Measurements from ENCODE around the gene TBX20. TPM values are rescaled to one million over a fixed set of nuclear protein-coding genes. Genes with fewer than 3 reads are reported as not detected.
"Not testable (repeated sequence)": the region's sequence is repeated elsewhere in the genome, so short reads cannot be mapped to it uniquely, and the experiment has no call there.

TBX20 gene
- total RNA-seq, 1 donor from 2014 or later: not detected

DNA sequence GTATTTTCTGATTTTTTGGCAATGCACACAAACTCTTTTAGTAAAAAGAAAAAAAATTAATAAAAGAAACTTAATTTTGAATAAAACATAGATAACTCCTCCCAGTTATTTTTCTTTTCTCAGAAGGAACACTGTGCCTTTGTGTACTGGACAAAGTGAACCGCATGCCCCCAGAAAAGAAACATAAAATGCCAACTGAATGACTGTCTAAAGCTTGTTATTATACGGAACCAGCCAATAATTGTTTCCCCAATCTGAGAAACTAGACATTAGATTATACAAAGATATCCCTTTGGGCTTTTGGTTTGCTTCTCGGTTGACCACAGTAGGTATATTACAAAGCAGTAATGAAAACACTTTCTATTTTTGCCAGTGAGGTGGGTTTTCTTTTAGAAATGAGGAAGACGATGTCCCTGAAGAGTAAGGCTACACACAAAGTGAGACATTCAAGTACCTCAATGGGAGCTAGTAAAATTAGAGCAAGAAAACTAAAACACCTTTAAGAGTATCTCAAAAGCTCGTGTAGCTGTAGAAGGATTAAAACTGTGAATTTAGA lies 25.3 kb downstream of the TBX20 start:
- DNase-seq (ENCODE audit: extremely low read depth, low read depth, low spot score): not testable (repeated sequence)

- DNase-seq (ENCODE audit: extremely low read depth, low read depth, low spot score): not testable (repeated sequence)
Measured at GRCh38 chr7:35227438-35227837, 26.5 kb downstream of the TBX20 start.

DNA sequence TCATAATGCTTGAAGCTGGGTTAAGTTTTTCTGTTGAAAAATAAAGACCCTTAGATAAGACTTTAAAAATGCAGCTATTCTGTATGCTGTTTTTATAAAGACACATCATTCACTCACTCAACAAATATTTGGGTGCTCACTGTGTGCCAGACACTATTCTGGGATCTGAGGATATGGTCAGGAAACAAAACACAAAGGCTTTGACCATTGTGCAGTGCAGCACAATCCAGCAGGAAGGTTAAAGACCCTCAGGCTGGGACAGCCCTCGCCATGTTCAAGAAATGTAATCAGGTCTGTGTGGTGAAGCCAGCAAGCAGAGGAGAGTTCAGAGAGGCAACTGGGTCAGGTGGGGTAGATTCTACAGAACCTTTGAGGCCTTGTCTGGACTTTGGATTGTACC lies 31.5 kb downstream of the TBX20 start:
- not testable (repeated sequence) for DNase-seq (ENCODE audit: extremely low read depth, low read depth, low spot score)

- not testable (repeated sequence) for DNase-seq (ENCODE audit: extremely low read depth, low read depth, low spot score)
Measured at GRCh38 chr7:35220176-35220575, 33.7 kb downstream of the TBX20 start.

GRCh38 chr7:35216033-35216432 lies 37.9 kb downstream of the TBX20 start:
- not testable (repeated sequence) for DNase-seq (ENCODE audit: extremely low read depth, low read depth, low spot score)

DNA sequence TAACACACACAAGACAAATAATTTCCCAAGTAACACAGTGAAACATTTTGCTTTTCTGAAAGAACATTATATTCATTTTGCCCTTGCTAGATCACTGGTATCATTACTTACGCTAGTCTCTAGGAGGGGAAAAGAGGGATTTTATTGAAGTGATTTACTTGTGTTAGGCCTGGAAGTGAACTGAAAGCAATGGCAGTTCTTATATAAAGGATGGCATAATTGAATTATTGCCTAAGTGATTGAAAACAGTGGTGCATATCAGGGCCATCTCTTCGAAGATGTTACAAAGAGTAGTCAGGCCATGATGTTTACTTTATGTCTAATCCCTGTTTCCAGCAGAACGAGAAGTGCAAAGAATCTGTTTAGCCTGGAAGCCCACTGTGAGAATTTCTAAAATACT lies 38.8 kb downstream of the TBX20 start:
- not testable (repeated sequence) for DNase-seq (ENCODE audit: extremely low read depth, low read depth, low spot score)

DNA sequence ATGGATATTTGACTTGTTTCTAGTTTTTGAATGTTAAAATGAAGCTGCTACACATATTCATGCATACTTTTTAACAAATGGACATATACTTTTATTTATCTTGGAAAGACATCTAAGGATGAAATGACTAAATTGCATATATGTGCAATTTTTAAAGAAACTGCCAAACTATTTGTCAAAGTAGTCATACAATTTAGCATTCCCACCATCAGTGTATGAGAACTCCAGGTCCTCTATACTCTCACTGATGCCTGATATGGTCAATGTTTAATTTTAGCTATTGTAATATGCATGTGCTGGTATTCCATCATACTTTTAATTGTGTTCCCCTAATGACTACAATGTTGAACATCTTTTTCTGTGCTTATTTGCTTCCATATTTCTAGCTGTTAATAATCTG lies 47.0 kb downstream of the TBX20 start:
- DNase-seq (ENCODE audit: extremely low read depth, low read depth, low spot score): not testable (repeated sequence)

DNA sequence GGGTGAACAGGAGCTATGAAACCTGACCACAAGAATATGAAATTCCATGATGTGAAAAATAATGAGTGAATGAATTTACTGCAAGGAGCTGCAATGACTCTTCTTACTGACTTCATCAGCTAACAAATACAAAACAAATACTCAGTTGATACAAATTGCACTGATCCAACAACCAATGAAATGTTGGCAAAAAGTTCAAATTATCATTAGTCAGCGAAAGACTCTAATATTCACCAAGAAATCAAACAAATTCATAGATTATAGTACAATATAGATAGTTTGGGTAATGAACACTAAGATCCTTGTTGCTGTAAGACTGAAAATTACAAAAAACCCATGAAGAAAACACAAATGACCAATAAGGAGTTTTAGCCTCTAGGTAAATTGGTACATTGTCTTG lies 49.0 kb downstream of the TBX20 start:
- not testable (repeated sequence) for DNase-seq (ENCODE audit: extremely low read depth, low read depth, low spot score)

DNA sequence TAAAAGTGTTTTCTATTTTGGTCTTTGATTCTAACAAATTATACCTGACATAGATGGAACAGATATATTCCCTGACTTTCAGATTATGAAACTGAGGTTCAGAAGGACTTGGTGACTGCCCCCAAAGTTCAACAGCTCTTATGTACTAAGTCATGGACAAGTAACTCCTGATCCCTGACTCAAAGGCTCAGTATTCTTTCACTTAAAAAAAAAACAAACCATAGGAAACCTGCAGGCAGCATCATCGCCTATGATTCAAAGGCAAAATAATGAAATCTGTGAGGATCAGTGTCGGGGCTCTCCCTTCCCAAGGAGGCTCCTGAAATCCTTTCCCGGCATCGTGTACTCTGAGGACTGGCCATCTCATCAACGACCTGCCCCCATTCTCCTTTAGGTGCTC lies 49.9 kb downstream of the TBX20 start:
- DNase-seq (ENCODE audit: extremely low read depth, low read depth, low spot score): not testable (repeated sequence)

- DNase-seq (ENCODE audit: extremely low read depth, low read depth, low spot score): not testable (repeated sequence)
Measured at GRCh38 chr7:35202353-35202752, 51.5 kb downstream of the TBX20 start.

GRCh38 chr7:35200170-35200569 lies 53.7 kb downstream of the TBX20 start:
- DNase-seq (ENCODE audit: extremely low read depth, low read depth, low spot score): not testable (repeated sequence)

- not testable (repeated sequence) for DNase-seq (ENCODE audit: extremely low read depth, low read depth, low spot score)
Measured at GRCh38 chr7:35198370-35199140, 55.3 kb downstream of the TBX20 start.

- not testable (repeated sequence) for DNase-seq (ENCODE audit: extremely low read depth, low read depth, low spot score)
Measured at GRCh38 chr7:35191571-35191970, 62.3 kb downstream of the TBX20 start.

- not testable (repeated sequence) for DNase-seq (ENCODE audit: extremely low read depth, low read depth, low spot score)
Measured at GRCh38 chr7:35190146-35190773, 63.6 kb downstream of the TBX20 start.

DNA sequence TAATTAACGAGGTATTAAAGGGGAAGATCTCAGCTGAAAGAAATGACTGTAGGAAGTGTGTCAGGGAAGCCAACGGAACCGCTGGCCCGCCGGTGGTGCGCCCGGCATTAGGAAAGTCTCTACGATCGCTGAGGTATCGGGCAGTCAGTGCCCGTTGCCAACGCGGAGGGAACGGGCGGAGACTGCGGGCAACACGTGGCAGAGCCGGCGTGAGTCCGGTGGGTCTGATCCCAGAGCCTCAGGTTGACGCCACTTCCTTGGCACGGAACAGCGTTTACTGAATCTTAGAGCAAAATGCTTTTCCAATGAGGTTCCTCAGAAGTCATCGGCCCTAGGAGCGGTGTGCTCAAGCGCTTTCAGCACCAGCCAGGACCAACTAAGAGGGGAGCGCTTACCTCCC lies 67.1 kb downstream of the TBX20 start:
- not testable (repeated sequence) for DNase-seq (ENCODE audit: extremely low read depth, low read depth, low spot score)

DNA sequence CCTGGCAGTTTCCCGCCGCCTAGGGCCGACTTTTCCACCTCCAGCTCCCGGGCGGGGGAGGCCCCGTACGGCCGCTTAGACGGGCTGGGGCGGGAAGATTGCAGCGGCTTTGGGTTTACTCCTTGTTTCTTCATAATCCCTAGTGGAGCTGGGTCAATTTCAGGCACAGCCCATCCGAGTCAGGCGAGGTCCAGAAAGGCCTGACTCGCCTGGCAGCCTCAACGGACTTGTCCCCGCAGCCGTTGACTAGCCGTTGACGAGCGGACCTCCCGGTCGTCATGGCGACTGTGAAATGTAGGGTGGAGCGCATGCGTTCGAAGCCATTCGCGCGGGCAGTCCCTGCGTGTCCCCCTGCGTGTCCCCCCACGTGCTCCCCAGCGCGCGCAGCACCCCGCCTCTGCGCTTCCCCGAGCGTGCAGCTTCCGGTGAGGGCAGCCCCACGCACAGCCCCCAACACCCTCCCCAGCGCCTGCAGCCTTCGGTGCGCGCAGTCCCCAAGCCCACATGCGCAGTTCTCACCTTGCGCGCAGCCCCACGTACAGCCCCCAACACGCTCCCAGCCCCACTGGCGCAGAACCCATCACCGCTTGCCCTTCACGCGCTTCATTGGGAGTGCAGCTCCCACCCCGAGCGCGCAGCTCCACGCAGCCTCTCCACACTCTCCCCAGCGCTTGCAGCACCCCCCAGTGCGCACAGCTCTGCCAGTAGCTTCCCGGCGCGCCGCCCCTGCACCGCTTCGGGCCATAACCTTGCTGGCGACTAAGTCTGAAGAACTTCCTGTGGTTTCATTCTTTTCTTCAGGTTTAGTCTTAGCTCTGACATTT lies 67.8 kb downstream of the TBX20 start:
- no peak for DNase-seq (ENCODE audit: extremely low read depth, low read depth, low spot score)

DNA sequence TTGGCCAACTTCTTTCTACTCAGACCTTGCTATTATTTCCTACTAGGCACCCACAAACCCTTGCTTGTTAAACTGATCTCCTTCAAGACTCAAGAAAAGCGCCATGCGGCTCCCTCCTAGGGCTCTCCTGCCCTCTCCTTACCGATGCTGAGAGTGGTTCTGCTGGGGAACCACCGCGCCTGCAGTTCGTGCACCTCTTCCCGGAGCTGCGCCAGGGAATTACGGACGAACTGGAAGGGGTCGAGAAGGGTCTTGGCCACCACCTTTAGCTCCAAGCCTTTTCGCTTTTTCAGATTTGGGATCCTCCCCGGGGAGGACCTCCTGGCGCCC lies 68.4 kb downstream of the TBX20 start:
- DNase-seq (ENCODE audit: extremely low read depth, low read depth, low spot score): not testable (repeated sequence)

GRCh38 chr7:35184961-35185360 lies 68.9 kb downstream of the TBX20 start:
- not testable (repeated sequence) for DNase-seq (ENCODE audit: extremely low read depth, low read depth, low spot score)

DNA sequence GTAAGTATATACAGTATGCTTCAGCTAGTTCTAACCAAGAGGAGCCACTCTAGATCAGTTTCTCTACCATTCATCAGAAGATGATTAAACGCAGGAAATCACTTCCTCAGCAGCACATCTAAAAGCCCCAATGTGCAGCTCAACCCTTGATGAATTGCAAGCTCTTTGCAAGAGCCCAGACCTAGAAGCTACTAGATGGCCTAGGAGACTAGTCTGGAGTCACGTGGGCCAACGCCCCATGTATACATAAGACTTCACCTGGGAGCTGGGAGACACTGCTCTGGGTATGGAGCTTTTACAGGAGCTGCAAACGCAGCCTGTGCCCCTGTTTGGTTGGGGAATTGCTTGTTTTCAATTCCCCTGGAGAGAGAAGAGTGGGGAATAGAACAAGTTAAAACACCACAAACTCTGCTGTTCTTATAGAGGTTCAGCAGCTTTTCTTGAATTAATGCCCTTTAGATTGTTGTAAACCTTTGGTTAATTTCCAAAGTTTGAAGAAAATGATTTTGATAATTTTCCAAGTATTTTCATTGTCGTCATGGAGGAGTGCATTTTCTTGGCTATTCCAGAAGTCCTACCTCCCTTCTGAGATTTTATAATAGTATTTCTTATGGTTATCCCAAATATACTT lies 69.9 kb downstream of the TBX20 start:
- not testable (repeated sequence) for DNase-seq (ENCODE audit: extremely low read depth, low read depth, low spot score)

GRCh38 chr7:35180665-35181064 lies 73.2 kb downstream of the TBX20 start:
- DNase-seq (ENCODE audit: extremely low read depth, low read depth, low spot score): not testable (repeated sequence)

DNA sequence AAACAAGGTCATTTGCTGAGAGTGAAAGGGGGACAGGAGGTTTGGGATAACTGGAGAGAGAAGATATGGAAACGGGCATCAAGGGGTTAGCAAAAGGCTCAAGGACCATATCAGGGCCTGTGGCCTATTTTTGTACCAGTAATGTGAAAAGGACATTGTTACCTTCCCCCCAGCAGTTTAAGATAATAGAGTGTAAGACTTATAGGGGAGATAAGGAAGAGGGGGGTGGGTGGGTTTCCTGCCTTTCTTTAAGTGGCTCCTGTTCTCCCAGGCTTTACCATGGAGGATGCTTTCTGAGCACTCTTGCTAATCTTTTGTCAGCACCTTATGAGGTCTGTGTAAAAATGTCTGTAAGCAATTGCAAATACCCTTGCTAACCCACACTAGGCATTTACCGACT lies 80.7 kb downstream of the TBX20 start:
- DNase-seq (ENCODE audit: extremely low read depth, low read depth, low spot score): not testable (repeated sequence)
